LNCaP clone FGC (cell line): Measurements from ENCODE around the gene TDRD6.
A peak's percentile ranks its signal among the peaks of the same experiment; 100 is the strongest.

Source experiments
- DNase-seq: peaks from one replicate; pipeline ENCODE4 v3.0.0-alpha.2; 2011; ENCODE audit warnings: low read depth
- H3K4me3 ChIP-seq: 2 replicates; pipeline ENCODE4 v1.5.1; 2011; ENCODE audit warnings: mild to moderate bottlenecking, low read depth, low read length, control low read depth
- CTCF ChIP-seq: IDR thresholded peaks from 2 replicates; pipeline ENCODE4 v1.5.1; 2012; ENCODE audit warnings: mild to moderate bottlenecking; ENCODE audit not compliant: control insufficient read depth, insufficient read depth; ENCODE audit errors: extremely low read depth

TDRD6 gene

DNA sequence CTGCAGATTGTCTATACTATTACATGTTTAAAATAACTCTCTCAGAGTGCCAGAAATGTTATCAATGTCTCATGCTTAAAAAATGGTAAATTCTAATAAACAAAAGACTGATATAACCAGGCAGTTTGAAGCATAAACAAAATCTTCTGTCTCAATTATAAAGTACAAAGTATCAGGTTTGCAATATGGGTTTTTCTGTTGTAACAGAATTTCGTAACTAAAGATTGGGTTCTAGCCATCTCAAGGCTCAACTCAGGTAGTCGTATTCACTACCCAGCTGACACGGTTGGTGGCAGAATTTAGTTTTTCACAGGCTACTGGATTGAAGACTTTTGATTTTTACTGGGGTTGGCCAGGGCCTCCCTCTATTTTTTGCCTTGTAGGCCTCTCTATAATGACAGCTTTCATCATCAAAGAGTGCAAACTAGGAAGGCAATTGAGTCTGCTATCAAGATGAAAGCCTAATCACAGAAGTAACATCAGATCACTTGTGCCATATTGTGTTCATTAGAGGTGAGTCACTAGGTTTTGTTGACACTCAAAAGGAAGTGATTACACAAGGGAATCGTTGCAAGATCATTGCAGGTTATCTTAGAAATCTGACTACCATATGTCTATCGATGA is 38.7 kb upstream of the TDRD6 start:
- DNase-seq: peak; percentile 76
- H3K4me3 ChIP-seq: no peak overlapping the region
- no peak for TF ChIP-seq CTCF

GRCh38 chr6:46651006-46651405 is 36.7 kb upstream of the TDRD6 start:
- H3K4me3 ChIP-seq: peak overlapping the region; percentile 88
- no peak for DNase-seq
- TF ChIP-seq CTCF: no peak

GRCh38 chr6:46651816-46652215 is 35.9 kb upstream of the TDRD6 start:
- no peak for DNase-seq
- peak overlapping the region; percentile 88 for H3K4me3 ChIP-seq
- no peak for TF ChIP-seq CTCF

GRCh38 chr6:46652232-46652602 is 35.5 kb upstream of the TDRD6 start:
- no peak for DNase-seq
- no peak for TF ChIP-seq CTCF
- H3K4me3 ChIP-seq: peak overlapping the region; percentile 88

DNA sequence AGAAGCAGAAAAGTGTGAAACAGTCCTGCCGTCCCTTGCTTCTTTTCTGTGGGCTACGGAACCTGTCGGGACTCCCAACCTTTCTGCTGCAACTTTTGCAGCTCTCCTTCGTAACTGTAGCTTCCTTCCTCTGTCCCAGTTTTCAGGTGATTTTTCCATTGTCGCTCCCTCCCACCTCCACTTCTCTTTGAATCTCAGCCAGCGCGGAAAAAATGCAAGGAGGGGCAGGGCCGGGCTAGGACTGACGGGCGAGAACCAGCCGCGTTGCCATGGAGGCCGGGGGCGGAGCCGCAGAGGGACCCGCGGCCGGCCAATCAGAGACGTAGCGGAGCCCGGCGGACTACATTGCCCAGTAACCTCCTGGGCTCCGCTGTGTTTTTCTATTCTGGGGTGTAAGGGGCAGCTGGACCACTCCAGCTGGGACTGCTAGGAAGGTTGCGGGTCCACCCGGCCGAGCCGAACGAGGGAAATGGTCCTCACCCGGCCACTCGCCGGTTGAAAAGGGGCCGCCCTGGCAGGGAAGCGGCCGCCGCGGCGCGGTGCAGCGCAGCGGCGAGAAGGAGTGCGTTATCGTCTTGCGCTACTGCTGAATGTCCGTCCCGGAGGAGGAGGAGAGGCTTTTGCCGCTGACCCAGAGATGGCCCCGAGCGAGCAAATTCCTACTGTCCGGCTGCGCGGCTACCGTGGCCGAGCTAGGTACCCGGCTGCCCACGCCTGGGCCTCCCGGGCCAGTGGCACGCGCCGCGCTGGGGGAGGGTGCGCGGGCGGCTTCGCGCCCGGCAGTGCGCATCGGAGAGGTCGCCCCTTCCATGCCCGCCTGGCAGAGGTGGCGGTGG is 34.9 kb upstream of the TDRD6 start, which contains the start of the genes CYP39A1 and SLC25A27:
CYP39A1 (minus strand) TSS at position 216 of the 836 bp plus-strand sequence. CDS start 236 bp downstream, outside the sequence.
SLC25A27 (plus strand) TSS at position 373 of the 836 bp plus-strand sequence; CDS start at position 591, 218 bp downstream.
- H3K4me3 ChIP-seq: peak within 1 kb of the TSS; percentile 88
- DNase-seq: peak; percentile 79
- no peak for TF ChIP-seq CTCF

DNA sequence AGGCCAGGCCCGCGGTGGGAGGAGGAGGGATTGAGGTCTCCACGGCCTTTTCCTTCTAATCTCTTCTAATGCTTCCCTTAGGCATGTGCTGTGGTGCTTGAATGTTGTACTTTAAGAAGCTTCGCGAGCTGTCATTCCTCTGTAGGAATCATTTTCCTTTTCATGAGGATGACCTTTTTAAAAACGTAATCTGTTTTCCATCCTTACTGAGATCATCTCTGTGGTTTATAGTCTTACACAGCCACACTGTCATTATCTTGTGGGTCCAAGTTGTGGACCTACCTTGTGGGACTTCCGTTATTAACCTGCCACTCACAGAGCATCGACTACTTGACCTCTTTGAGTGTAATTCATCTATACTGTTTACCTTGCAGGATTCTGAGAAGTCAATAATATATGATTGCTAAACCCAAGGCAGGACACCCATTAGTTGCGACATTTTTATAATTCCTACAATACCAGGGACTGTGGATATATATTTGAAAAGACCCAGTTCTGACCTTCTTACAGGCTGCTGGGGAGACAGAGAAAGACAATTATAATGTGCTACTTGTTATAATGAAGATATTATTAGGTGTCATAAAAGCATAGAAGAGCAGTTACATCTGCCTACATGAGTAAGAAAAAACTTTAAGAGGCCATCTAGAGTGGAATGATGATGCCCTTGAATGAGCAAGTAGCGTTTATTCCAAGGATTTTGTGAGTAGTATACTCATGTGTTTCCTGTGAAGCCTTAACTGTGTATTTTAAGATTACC is 34.1 kb upstream of the TDRD6 start:
- no peak for DNase-seq
- no peak for TF ChIP-seq CTCF
- peak overlapping the region; percentile 88 for H3K4me3 ChIP-seq
